Kidney tubule cell (primary cell): ENCODE data around the gene C5orf24.
A peak's percentile ranks its signal among the peaks of the same experiment; 100 is the strongest.
"Not testable (repeated sequence)": the region's sequence is repeated elsewhere in the genome, so short reads cannot be mapped to it uniquely, and the experiment has no call there.

Experiments
- DNase-seq: peaks from one replicate; pipeline ENCODE4 v3.0.0-alpha.2; 2018; ENCODE audit warnings: low spot score

Gene C5orf24

DNA sequence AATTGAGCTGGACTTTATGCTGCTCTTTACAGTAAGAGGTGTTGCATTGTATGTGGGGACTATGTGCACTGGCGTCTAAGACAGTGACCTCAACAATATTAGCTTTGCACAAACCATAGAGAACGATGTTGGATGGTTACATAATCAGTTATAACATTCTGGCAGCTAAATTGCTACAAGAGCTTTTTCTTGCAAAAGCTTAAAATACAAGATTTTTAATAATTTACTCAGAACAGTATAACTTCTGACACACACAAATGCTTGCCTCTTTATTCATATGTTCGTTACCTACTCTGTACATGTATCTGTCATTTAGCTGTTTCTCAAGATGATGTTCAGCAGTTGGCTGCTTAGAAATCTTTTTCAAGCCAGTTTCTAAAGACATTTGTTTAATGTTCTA lies 11.6 kb downstream of the C5orf24 start:
- no peak for DNase-seq

GRCh38 chr5:134864707-134865106 lies 18.9 kb downstream of the C5orf24 start:
- no peak for DNase-seq

GRCh38 chr5:134873494-134873893 lies 27.7 kb downstream of the C5orf24 start:
- no peak for DNase-seq

DNA sequence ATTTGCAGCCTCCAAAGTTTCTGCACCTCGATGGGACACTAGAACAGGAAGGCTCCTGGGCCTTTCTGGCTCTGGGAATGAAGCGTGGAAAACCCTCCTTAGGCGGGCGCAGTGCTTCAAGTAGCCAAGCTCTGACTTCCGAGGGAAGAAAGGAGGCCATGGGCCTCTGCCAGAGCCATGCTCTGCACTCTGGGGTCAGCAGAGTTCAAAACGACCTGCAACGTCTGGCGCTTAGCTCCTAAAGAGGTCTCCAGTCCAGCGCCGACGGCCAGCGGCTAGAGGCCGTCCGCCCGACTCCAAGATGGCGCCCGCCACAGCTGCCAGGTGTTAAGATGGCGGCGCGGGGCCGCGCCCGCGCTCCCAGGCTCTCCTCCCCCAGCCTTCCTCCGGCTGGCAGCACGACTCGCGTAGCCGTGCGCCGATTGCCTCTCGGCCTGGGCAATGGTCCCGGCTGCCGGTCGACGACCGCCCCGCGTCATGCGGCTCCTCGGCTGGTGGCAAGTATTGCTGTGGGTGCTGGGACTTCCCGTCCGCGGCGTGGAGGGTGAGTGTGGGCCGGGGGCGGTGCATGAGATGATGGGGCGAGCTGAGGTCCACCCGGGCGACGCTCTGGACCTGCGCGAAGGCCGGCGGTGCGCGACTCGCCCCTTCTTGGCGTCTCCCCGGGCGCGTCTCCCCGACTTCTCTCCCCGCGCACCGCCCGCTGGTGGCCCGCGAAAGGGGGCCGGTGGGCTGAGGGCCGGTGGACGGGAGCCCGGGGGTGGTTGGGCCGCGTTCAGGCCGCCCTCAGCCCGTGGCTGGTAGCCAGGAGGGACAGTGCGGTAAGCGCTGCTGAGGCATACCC lies 28.4 kb downstream of the C5orf24 start, which contains the start of gene TXNDC15:
Gene TXNDC15 (plus strand): TSS at position 385 of the 844 bp plus-strand sequence. CDS start 57 bp downstream, at position 442.
- DNase-seq = peak; percentile 85

GRCh38 chr5:134874831-134875655 lies 29.3 kb downstream of the C5orf24 start:
- peak; percentile 60 for DNase-seq

GRCh38 chr5:134877159-134877558 lies 31.4 kb downstream of the C5orf24 start:
- DNase-seq = no peak

DNA sequence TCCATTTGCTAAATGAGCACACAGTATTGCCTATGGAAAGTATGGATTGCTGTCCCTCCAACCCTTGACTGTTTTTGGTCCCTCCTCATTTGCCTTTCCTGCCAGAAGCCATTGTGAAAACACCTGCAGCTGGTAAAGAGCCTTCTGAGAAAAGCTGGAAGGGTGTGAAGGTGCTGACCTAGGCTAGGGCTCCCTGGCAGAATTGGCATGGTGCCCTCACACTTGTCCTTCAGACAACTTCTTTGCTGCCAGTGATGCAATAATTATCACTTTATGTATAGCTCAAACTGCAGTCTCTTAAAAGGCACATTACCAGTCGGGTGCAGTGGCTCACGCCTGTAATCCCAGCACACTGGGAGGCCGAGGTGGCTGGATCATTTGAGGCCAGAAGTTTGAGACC lies 32.6 kb downstream of the C5orf24 start:
- no peak for DNase-seq

GRCh38 chr5:134879456-134879855 lies 33.7 kb downstream of the C5orf24 start:
- DNase-seq = no peak

- not testable (repeated sequence) for DNase-seq
These were observed 35.2 kb downstream of the C5orf24 start for GRCh38 chr5:134880937-134881336.

DNA sequence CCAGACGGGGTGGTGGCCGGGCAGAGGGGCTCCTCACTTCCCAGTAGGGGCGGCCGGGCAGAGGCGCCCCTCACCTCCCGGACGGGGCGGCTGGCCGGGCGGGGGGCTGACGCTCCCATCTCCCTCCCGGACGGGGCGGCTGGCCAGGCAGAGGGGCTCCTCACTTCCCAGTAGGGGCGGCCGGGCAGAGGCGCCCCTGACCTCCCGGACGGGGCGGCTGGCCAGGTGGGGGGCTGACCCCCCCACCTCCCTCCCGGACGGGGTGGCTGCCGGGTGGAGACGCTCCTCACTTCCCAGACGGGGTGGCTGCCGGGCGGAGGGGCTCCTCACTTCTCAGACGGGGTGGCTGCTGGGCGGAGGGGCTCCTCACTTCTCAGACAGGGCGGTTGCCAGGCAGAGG lies 35.9 kb downstream of the C5orf24 start:
- DNase-seq = not testable (repeated sequence)

- no peak for DNase-seq
These were observed 41.9 kb downstream of the C5orf24 start for GRCh38 chr5:134887593-134888159.

DNA sequence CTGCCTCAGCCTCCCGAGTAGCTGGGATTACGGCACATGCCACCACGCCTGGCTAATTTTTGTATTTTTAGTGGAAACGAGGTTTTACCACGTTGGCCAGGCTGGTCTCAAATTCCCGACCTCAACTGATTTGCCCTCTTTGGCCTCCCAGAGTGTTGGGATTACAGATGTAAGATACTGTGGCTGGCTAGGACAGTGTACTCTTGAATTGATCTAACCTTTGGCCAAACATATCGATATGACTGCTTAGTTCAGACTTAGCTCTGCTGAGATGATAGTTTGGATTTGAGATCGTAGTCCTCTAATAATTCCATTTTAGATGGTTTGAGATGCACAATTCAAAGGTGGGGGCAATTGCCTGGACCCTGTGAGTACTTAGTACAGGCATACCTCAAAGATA lies 43.6 kb downstream of the C5orf24 start:
- DNase-seq = no peak

DNA sequence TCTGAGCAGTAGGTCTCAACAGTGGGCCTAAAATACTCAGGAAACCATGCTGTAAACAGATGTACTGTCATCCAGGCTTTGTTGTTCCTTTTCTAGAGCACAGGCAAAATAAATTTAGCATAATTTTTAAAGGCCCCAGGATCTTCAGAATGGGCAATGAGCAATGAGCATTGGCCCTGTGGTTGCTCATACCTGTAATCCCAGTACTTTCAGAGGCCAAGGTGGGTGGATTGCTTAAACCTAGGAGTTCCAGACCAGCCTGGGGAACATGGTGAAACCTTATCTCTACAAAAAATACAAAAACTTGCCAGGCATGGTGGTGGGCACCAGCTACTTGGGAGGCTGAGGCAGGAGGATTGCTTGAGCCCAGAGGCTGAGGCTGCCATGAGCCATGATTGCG lies 45.7 kb downstream of the C5orf24 start:
- no peak for DNase-seq

- no peak for DNase-seq
These were observed 46.5 kb downstream of the C5orf24 start for GRCh38 chr5:134892282-134892681.

GRCh38 chr5:134892926-134893325 lies 47.2 kb downstream of the C5orf24 start:
- no peak for DNase-seq

DNA sequence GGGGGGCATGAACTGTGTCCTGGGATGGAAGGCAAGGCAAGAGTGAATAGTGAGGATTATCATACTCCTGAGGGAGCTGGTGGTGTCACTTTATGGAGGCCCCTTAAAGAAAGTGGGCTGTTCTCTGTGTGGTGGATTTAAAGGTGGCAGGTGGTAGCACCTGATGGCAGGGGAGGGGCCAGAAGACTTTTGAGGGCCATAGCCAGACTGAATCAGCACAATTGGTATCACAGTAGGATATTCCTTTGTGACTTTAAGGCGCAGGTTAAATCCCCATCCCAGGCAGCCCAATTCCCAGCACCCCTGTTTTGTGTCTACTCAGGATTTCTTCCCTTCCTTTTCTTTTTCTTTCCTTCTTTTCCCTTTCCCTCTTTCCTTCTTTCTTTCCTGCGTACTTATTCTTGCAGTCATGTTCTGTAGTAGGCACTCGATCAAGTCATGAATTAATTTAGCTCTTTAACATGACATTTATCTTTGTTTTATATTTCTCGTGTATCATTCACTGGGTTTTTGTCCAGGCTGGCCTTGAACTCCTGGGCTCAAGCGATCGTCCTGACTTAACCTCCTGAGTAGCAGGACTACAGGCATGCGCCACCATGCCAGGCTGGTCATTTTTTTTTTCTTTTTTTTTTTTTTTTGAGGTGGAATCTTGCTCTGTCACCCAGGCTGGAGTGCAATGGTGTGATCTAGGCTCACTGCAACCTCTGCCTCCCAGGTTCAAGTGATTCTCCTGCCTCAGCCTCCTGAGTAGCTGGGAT lies 48.2 kb downstream of the C5orf24 start:
- no peak for DNase-seq

GRCh38 chr5:134902071-134902801 lies 56.5 kb downstream of the C5orf24 start:
- peak; percentile 13 for DNase-seq

GRCh38 chr5:134904610-134905245 lies 59.0 kb downstream of the C5orf24 start, which contains the start of gene PCBD2:
Gene PCBD2, plus strand, starts transcription at chr5:134905131. Its CDS starts 9 bp downstream, at chr5:134905140.
- DNase-seq = peak; percentile 95

DNA sequence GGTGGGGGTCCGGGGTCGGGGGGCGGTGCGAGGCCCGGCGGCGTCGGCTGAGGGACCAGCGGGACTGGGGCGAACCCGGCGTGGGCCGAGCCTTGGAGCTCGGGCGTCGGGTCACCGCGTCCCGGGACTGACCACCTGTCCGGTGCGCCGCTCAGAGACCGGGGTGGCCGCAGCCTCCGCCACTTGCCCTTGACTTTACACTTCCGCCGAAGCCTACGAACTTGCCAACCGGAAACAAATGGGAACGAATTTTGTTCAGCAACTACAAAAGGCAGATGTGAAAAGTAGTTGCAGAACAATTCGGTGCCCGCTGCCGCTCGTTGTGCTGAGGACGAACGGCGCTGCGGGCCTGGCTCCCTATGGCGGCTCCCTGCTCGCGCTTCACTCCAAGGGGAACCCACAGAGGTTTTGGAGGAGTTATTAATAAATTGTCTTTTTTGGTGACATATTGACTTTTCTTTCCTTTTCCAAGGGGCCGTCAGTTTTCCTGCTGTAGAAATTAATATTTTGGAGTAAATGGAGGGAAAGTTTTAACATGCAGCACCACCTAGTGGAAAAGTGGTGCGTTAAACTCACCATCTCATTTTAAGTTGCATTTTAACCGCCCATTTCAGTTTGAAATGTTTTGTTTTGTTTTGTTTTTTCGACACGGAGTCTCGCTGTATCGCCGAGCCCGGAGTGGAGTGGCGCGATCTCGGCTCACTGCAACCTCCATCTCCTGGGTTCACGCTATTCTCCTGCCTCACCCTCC lies 59.7 kb downstream of the C5orf24 start:
- peak; percentile 76 for DNase-seq

- no peak for DNase-seq
These were observed 61.0 kb downstream of the C5orf24 start for GRCh38 chr5:134906811-134907210.
